ENCODE results near the gene NEK5.

DNA sequence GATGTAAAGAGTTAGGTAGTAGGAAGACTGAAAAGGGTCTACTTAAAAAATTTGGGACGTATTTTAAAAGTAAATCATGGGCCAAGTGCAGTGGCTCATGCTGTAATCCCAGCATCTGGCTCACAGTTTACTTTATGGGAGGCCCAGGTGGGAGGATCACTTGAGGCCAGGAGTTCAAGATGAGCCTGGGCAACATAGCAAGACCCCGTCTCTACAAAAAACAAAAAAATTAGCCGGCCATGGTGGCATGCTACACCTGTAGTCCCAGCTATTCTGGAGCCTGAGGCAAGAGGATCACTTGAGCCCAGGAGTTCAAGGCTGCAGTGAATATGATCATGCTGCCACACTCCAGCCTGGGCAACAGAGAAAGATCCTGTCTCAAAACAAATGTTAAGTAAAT lies 81.4 kb downstream of the NEK5 start:
- no peak for TF ChIP-seq EZH2 (IDR thresholded peaks at IDR 0.05; ENCODE audit: insufficient read depth, low read length)
- TF ChIP-seq, protein P1, sequence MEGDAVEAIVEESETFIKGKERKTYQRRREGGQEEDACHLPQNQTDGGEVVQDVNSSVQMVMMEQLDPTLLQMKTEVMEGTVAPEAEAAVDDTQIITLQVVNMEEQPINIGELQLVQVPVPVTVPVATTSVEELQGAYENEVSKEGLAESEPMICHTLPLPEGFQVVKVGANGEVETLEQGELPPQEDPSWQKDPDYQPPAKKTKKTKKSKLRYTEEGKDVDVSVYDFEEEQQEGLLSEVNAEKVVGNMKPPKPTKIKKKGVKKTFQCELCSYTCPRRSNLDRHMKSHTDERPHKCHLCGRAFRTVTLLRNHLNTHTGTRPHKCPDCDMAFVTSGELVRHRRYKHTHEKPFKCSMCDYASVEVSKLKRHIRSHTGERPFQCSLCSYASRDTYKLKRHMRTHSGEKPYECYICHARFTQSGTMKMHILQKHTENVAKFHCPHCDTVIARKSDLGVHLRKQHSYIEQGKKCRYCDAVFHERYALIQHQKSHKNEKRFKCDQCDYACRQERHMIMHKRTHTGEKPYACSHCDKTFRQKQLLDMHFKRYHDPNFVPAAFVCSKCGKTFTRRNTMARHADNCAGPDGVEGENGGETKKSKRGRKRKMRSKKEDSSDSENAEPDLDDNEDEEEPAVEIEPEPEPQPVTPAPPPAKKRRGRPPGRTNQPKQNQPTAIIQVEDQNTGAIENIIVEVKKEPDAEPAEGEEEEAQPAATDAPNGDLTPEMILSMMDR (IDR thresholded peaks at IDR 0.05; ENCODE audit: insufficient read depth, low read depth, low read length): no peak

Measured in astrocyte (in vitro differentiated cells and primary cell).